PFSK-1 (cell line): Measurements from ENCODE around the gene FGF4.

ENCODE experiments used
- FOXP2 ChIP-seq: optimal IDR thresholded peaks from 2 replicates; pipeline ENCODE3; 2011; ENCODE audit warnings: borderline replicate concordance, control low read depth, inconsistent platforms; ENCODE audit not compliant: insufficient read depth; ENCODE audit errors: extremely low read length, extremely low read depth
- POLR2AphosphoS5 ChIP-seq: IDR thresholded peaks from 2 replicates; pipeline ENCODE4 v1.6.1; 2012; ENCODE audit warnings: low read depth, mild to moderate bottlenecking, control low read depth, low read length, moderate library complexity
- SIN3A ChIP-seq: IDR thresholded peaks from 2 replicates; pipeline ENCODE4 v1.6.1; 2012; ENCODE audit warnings: mild to moderate bottlenecking, low read length, moderate library complexity, borderline replicate concordance; ENCODE audit not compliant: insufficient read depth
- TAF1 ChIP-seq: IDR thresholded peaks from 2 replicates; pipeline ENCODE4 v1.6.1; 2012; ENCODE audit warnings: low read length, control low read depth, borderline replicate concordance; ENCODE audit not compliant: insufficient read depth
- TF ChIP-seq, protein P1 (sequence below), 2 experiments: IDR thresholded peaks; 2 replicates each; pipeline versions ENCODE4 v1.6.1 to v1.8.0; 2011 to 2012; ENCODE audit warnings: low read depth in 2 of 2, low read length in 2 of 2, control low read depth in 1 of 2, inconsistent platforms in 1 of 2, mild to moderate bottlenecking in 1 of 2, moderate library complexity in 1 of 2; ENCODE audit not compliant: insufficient read depth in 1 of 2

Gene FGF4

DNA sequence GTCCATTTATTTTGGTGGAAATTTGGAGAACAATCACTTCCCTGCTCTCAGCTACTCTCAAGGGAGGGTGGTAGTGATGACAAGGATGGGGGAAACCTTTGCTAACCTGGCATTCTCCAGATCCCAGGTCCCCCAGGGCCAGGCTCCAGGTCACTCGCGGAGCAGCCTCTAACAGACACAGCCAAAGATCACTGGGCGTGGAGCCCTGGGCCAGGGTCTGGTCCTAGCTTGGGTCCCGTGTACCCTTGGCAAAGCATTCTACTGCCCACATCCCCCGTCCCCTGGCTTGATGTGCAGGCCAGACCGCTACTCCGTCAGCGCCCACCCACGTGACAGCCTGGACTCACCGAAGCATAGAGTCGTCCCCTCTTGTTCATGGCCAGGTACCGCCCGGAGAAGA, 40.8 kb upstream of the FGF4 start:
- TF ChIP-seq TAF1 = no peak
- TF ChIP-seq, protein P1, sequence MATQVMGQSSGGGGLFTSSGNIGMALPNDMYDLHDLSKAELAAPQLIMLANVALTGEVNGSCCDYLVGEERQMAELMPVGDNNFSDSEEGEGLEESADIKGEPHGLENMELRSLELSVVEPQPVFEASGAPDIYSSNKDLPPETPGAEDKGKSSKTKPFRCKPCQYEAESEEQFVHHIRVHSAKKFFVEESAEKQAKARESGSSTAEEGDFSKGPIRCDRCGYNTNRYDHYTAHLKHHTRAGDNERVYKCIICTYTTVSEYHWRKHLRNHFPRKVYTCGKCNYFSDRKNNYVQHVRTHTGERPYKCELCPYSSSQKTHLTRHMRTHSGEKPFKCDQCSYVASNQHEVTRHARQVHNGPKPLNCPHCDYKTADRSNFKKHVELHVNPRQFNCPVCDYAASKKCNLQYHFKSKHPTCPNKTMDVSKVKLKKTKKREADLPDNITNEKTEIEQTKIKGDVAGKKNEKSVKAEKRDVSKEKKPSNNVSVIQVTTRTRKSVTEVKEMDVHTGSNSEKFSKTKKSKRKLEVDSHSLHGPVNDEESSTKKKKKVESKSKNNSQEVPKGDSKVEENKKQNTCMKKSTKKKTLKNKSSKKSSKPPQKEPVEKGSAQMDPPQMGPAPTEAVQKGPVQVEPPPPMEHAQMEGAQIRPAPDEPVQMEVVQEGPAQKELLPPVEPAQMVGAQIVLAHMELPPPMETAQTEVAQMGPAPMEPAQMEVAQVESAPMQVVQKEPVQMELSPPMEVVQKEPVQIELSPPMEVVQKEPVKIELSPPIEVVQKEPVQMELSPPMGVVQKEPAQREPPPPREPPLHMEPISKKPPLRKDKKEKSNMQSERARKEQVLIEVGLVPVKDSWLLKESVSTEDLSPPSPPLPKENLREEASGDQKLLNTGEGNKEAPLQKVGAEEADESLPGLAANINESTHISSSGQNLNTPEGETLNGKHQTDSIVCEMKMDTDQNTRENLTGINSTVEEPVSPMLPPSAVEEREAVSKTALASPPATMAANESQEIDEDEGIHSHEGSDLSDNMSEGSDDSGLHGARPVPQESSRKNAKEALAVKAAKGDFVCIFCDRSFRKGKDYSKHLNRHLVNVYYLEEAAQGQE (IDR thresholded peaks at IDR 0.05; ENCODE audit: insufficient read depth in 1 of 2, low read depth in 2 of 2, low read length in 2 of 2) = no peak
- TF ChIP-seq POLR2AphosphoS5 = no peak
- TF ChIP-seq SIN3A = no peak
- TF ChIP-seq FOXP2 = no peak

GRCh38 chr11:69814902-69815301, 39.8 kb upstream of the FGF4 start:
- TF ChIP-seq, protein P1 (IDR thresholded peaks at IDR 0.05; ENCODE audit: insufficient read depth in 1 of 2, low read depth in 2 of 2, low read length in 2 of 2) = no peak
- TF ChIP-seq TAF1 (no peak), SIN3A (no peak), POLR2AphosphoS5 (no peak), FOXP2 (no peak)

- TF ChIP-seq SIN3A (no peak), FOXP2 (no peak), POLR2AphosphoS5 (no peak), TAF1 (no peak)
- TF ChIP-seq, protein P1 (IDR thresholded peaks at IDR 0.05; ENCODE audit: insufficient read depth in 1 of 2, low read depth in 2 of 2, low read length in 2 of 2) = no peak
Measured at GRCh38 chr11:69814411-69814810, 39.3 kb upstream of the FGF4 start.

DNA sequence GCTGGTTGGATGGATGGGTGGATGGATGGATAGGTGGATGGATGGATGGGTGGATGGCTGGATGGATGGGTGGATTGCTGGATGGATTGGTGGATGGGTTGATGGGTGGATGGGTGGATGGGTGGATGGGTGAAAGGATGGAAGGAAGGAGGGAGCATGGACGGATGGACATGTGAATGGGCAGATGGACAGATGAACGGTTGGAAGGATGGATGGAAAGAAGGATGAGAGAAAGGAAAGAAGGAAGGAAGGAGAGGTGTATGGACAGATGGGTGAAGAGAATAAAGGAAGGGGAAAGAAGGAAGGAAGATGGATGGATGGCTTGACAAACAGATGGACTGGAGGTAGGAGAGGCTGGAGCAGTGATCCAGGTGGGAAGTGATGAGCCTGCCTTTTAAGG, 38.7 kb upstream of the FGF4 start:
- TF ChIP-seq POLR2AphosphoS5 = no peak
- no peak for TF ChIP-seq SIN3A
- no peak for TF ChIP-seq TAF1
- no peak for TF ChIP-seq FOXP2
- TF ChIP-seq, protein P1 (IDR thresholded peaks at IDR 0.05; ENCODE audit: insufficient read depth in 1 of 2, low read depth in 2 of 2, low read length in 2 of 2) = no peak

DNA sequence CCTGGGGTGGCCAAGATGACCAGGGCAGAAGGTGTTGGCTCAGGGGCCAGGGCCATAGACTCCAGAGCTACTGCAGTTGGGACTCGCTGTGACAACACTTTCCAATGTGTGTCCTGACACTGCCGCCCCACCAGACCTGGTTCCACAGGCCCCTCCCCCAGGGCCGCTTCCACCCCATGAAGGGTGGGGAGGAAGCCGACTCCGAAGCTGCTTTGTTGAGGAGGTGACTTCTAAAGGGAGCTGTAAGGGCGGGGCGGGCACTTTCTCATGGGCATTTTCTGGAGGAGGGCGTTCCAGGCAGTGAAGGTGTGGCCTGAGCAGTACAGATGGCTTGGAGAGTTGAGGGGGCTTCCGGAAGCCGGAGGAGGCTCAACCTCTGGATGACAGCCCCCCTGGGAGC, 37.8 kb upstream of the FGF4 start:
- TF ChIP-seq, protein P1 (IDR thresholded peaks at IDR 0.05; ENCODE audit: insufficient read depth in 1 of 2, low read depth in 2 of 2, low read length in 2 of 2) = no peak
- TF ChIP-seq TAF1 (no peak), POLR2AphosphoS5 (no peak), FOXP2 (no peak), SIN3A (no peak)
